Neural progenitor cell (in vitro differentiated cells): ENCODE results near the gene CDC42BPG. TPM values are rescaled to one million over a fixed set of nuclear protein-coding genes. Genes with fewer than 3 reads are reported as not detected.

Experiments used
- DNase-seq: peaks from one replicate; pipeline ENCODE4 v3.0.0-alpha.2; 2016; ENCODE audit warnings: low spot score
- H2AFZ ChIP-seq: fragments of 200-600 bp; sonication (generic); replicated peaks from 2 replicates; pipeline ENCODE4 v1.6.1; 2016; ENCODE audit warnings: antibody characterized with exemption
- H3F3A ChIP-seq: fragments of 200-600 bp; sonication (generic); 2 replicates; pipeline ENCODE4 v1.6.1; 2016; ENCODE audit warnings: antibody characterized with exemption, low read depth
- H3K27ac ChIP-seq: fragments of 200-600 bp; sonication (generic); 2 replicates; pipeline ENCODE4 v1.5.1; 2016; ENCODE audit warnings: mild to moderate bottlenecking
- H3K27me3 ChIP-seq: fragments of 200-600 bp; sonication (generic); 2 replicates; pipeline ENCODE4 v1.6.1; 2016; ENCODE audit warnings: mild to moderate bottlenecking, moderate library complexity
- H3K36me3 ChIP-seq: fragments of 200-600 bp; sonication (generic); 2 replicates; pipeline ENCODE4 v1.5.1; 2016
- H3K4me1 ChIP-seq: fragments of 200-600 bp; sonication (generic); 2 replicates; pipeline ENCODE4 v1.6.1; 2016; ENCODE audit warnings: mixed run types
- H3K4me2 ChIP-seq: fragments of 200-600 bp; sonication (generic); 2 replicates; pipeline ENCODE4 v1.6.1; 2016
- H3K4me3 ChIP-seq: fragments of 200-600 bp; sonication (generic); 2 replicates; pipeline ENCODE4 v1.5.1; 2016
- H3K79me2 ChIP-seq: fragments of 200-600 bp; sonication (generic); 2 replicates; pipeline ENCODE4 v1.6.1; 2016; ENCODE audit warnings: low read depth
- H3K9ac ChIP-seq: fragments of 200-600 bp; sonication (generic); 2 replicates; pipeline ENCODE4 v1.6.1; 2016
- H3K9me3 ChIP-seq: fragments of 200-600 bp; sonication (generic); 2 replicates; pipeline ENCODE4 v1.5.1; 2016; ENCODE audit warnings: low read depth
- H4K20me1 ChIP-seq: fragments of 200-600 bp; sonication (generic); 2 replicates; pipeline ENCODE4 v1.6.1; 2016; ENCODE audit warnings: low read depth
- H3K27ac Mint-ChIP-seq: 3 replicates; pipeline ENCODE4 v1.8.0; 2021; ENCODE audit warnings: mixed read lengths
- H3K27me3 Mint-ChIP-seq: 2 replicates; pipeline ENCODE4 v1.8.0; 2022; ENCODE audit warnings: low read depth, mild to moderate bottlenecking, inconsistent platforms, moderate library complexity, mixed read lengths; ENCODE audit not compliant: insufficient read depth
- H3K36me3 Mint-ChIP-seq: 3 replicates; pipeline ENCODE4 v1.8.0; 2021; ENCODE audit warnings: mixed read lengths
- H3K4me1 Mint-ChIP-seq: 3 replicates; pipeline ENCODE4 v1.8.0; 2021; ENCODE audit warnings: mixed read lengths
- H3K4me3 Mint-ChIP-seq: 3 replicates; pipeline ENCODE4 v1.8.0; 2021; ENCODE audit warnings: mild to moderate bottlenecking, moderate library complexity, mixed read lengths
- H3K9me3 Mint-ChIP-seq: 3 replicates; pipeline ENCODE4 v1.8.0; 2020; ENCODE audit warnings: mixed read lengths
- EZH2 ChIP-seq: fragments of 200-600 bp; sonication (generic); IDR thresholded peaks from 2 replicates; pipeline ENCODE4 v1.6.1; 2017; ENCODE audit warnings: antibody characterized with exemption, mild to moderate bottlenecking, moderate library complexity
- EZH2phosphoT487 ChIP-seq: fragments of 200-600 bp; sonication (generic); IDR thresholded peaks from 2 replicates; pipeline ENCODE4 v1.6.1; 2017; ENCODE audit warnings: antibody characterized with exemption
- total RNA-seq: library from RNA; depleted of rRNA; stranded (reverse); fragments of >200 nt; gene quantifications from 2 replicates; pipeline ENCODE4 v1.2.3, GENCODE V29; 2015; ENCODE audit warnings: low replicate concordance
- TF ChIP-seq, protein P1 (sequence below): fragments of 200-600 bp; sonication (generic); IDR thresholded peaks from 2 replicates; pipeline ENCODE4 v1.5.1; 2017; ENCODE audit warnings: antibody characterized with exemption, mild to moderate bottlenecking

CDC42BPG gene
- total RNA-seq, 1 donor from 2014 or later, result 0.62 TPM

DNA sequence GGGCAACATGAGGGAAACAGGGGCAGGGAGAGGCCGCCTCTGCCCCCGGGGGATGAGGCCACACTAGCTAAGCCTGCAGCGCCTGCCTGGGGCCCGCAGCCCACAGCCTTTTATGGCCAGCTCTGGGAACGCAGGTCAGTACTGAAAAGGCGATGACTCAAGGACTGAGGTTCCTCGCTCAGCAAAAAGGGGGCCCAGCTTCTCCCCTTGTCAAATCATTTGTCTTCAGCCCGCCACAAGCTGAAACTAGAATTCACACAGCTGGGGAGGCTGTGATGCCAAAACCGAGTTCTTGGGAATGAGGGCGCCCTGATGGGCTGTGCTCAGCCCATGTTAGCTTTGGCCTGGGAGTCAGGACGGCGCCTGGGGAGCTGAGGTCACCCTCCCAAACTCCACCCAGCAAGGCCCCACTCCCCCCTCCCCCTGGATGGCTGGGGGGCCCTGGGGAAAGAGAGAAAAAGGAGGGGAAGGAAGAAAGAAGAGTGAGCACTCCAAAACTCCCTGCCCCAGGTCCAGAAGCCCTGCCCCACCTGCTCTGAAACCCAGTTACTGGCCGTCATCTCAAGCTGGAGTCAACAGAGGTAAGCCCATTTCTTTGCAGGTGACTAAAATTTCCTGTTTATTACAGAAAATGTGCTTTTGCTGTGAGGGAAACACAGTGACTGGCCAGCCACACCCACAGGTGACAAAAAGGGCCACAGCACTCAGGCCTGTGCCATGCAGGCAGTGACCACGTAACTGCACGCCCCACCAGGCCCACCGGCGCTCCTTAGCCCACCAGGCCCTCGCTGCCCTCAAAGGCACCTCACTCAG is 20.2 kb upstream of the CDC42BPG start:
- peak overlapping the region; percentile 37 for H3K27ac Mint-ChIP-seq
- no peak overlapping the region for H3K4me3 Mint-ChIP-seq
- Histone ChIP-seq H2AFZ (no peak overlapping the region), H3K27ac (peak overlapping the region; percentile 41), H3K27me3 (no peaks in the 10 kb centered on the region), H3K4me3 (no peak overlapping the region), H3K36me3 (no peaks in the 10 kb centered on the region), H3K9ac (no peak overlapping the region), H3K79me2 (peaks cover 14% of the 10 kb centered on the region), H3F3A (peaks cover 14% of the 10 kb centered on the region), H3K4me2 (peak overlapping the region; percentile 25), H3K9me3 (no peaks in the 10 kb centered on the region), H4K20me1 (peaks cover 25% of the 10 kb centered on the region), H3K4me1 (peaks cover 37% of the 10 kb centered on the region)
- no peaks in the 10 kb centered on the region for H3K9me3 Mint-ChIP-seq
- H3K4me1 Mint-ChIP-seq, result peaks cover 47% of the 10 kb centered on the region
- DNase-seq, result peak; percentile 57
- TF ChIP-seq, protein P1, sequence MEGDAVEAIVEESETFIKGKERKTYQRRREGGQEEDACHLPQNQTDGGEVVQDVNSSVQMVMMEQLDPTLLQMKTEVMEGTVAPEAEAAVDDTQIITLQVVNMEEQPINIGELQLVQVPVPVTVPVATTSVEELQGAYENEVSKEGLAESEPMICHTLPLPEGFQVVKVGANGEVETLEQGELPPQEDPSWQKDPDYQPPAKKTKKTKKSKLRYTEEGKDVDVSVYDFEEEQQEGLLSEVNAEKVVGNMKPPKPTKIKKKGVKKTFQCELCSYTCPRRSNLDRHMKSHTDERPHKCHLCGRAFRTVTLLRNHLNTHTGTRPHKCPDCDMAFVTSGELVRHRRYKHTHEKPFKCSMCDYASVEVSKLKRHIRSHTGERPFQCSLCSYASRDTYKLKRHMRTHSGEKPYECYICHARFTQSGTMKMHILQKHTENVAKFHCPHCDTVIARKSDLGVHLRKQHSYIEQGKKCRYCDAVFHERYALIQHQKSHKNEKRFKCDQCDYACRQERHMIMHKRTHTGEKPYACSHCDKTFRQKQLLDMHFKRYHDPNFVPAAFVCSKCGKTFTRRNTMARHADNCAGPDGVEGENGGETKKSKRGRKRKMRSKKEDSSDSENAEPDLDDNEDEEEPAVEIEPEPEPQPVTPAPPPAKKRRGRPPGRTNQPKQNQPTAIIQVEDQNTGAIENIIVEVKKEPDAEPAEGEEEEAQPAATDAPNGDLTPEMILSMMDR, result no peak
- no peak for TF ChIP-seq EZH2
- no peak for TF ChIP-seq EZH2phosphoT487
- H3K27me3 Mint-ChIP-seq, result peaks cover 6% of the 10 kb centered on the region
- peaks cover 6% of the 10 kb centered on the region for H3K36me3 Mint-ChIP-seq

DNA sequence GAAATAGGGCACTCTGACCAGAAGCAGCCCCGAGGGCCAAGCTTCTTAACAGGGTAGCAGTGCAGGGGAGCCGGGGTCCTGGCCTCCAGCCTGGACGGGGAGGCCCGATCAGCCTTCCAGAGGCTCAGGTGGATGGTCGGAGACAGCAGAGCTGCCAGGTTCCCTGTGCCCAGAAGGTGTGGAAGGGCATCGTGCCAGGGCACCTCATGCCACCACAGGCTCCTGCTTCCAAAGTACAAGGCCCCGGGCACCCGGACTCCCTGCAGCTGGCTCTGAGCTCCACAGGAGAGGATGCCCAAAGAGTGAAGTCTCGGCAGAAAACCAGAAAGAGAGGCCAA is 19.7 kb upstream of the CDC42BPG start:
- no peak for DNase-seq
- Histone ChIP-seq H4K20me1 (peaks cover 22% of the 10 kb centered on the region), H2AFZ (no peak overlapping the region), H3K27me3 (no peaks in the 10 kb centered on the region), H3K9me3 (no peaks in the 10 kb centered on the region), H3K4me1 (peaks cover 37% of the 10 kb centered on the region), H3K27ac (no peak overlapping the region), H3K9ac (no peak overlapping the region), H3K79me2 (peaks cover 14% of the 10 kb centered on the region), H3F3A (peaks cover 14% of the 10 kb centered on the region), H3K4me2 (peak overlapping the region; percentile 25), H3K36me3 (no peaks in the 10 kb centered on the region), H3K4me3 (no peak overlapping the region)
- no peaks in the 10 kb centered on the region for H3K9me3 Mint-ChIP-seq
- H3K27ac Mint-ChIP-seq, result peak overlapping the region; percentile 94
- H3K36me3 Mint-ChIP-seq, result peaks cover 7% of the 10 kb centered on the region
- TF ChIP-seq, protein P1, result no peak
- TF ChIP-seq EZH2, result no peak
- TF ChIP-seq EZH2phosphoT487, result no peak
- H3K4me3 Mint-ChIP-seq, result no peak overlapping the region
- H3K4me1 Mint-ChIP-seq, result peaks cover 45% of the 10 kb centered on the region
- H3K27me3 Mint-ChIP-seq, result peaks cover 6% of the 10 kb centered on the region

DNA sequence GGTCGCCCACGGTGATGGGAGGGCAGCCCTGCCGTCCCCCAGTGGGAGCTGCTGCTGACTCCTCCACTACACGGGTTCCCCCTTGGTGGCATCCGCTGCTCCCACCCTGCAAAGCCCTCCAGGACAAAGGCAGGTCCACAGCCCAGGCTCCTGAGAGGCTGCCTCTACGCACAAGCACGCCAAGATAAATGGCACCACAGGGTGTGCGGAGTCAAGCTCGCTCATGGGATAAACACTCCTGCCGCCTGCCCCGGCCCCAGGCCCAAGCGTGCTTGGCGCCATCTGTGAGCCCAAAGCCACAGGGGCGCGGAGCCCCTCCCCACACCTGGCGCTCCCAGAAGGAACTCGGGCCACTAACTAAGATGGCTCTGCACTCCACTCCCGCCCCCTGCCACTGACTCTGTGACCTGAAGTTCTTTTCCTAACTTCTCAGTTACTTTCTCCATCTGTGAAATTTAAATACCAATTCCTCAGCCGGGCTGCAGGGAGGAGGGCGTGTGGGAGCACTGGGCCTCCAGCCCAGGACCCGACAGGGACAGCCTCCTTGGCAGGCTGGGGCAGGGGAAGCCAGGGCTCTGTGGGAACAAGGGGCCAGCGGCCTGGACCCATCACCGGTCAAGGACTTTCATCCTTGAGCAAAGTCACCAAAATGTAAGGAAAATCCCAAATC is 19.1 kb upstream of the CDC42BPG start:
- Histone ChIP-seq H3K4me3 (no peak overlapping the region), H3K27me3 (no peaks in the 10 kb centered on the region), H3K79me2 (peaks cover 14% of the 10 kb centered on the region), H3K9ac (no peak overlapping the region), H3K27ac (peak overlapping the region; percentile 69), H3F3A (peaks cover 14% of the 10 kb centered on the region), H3K4me2 (peak overlapping the region; percentile 25), H3K9me3 (no peaks in the 10 kb centered on the region), H4K20me1 (peaks cover 18% of the 10 kb centered on the region), H2AFZ (no peak overlapping the region), H3K4me1 (peaks cover 37% of the 10 kb centered on the region), H3K36me3 (no peaks in the 10 kb centered on the region)
- H3K4me3 Mint-ChIP-seq, result peak overlapping the region; percentile 48
- peaks cover 6% of the 10 kb centered on the region for H3K36me3 Mint-ChIP-seq
- no peak for TF ChIP-seq EZH2phosphoT487
- no peak for TF ChIP-seq EZH2
- TF ChIP-seq, protein P1, result no peak
- peak; percentile 78 for DNase-seq
- H3K9me3 Mint-ChIP-seq, result no peaks in the 10 kb centered on the region
- peaks cover 43% of the 10 kb centered on the region for H3K4me1 Mint-ChIP-seq
- peaks cover 4% of the 10 kb centered on the region for H3K27me3 Mint-ChIP-seq
- H3K27ac Mint-ChIP-seq, result peak overlapping the region; percentile 94
